Neural cell (in vitro differentiated cells): ENCODE results near the gene RPL35. TPM values are rescaled to one million over a fixed set of nuclear protein-coding genes. Genes with fewer than 3 reads are reported as not detected.

Experiments used
- H2AFZ ChIP-seq: fragments of 200-600, 300-800 bp; sonication (generic), shearing (Covaris generic); 2 replicates; pipeline ENCODE4 v1.6.0; 2014; ENCODE audit warnings: low read depth, mild to moderate bottlenecking, antibody characterized with exemption, low read length, moderate library complexity
- H3F3A ChIP-seq: fragments of 200-600 bp; shearing (Covaris generic); 2 replicates; pipeline ENCODE4 v1.6.1; 2016; ENCODE audit warnings: mild to moderate bottlenecking, moderate library complexity, mixed read lengths, antibody characterized with exemption, low read length; ENCODE audit not compliant: insufficient read depth, poor library complexity, severe bottlenecking
- H3K27ac ChIP-seq: fragments of 200-600, 300-800 bp; sonication (generic), shearing (Covaris generic); 2 replicates; pipeline ENCODE4 v1.5.1; 2014; ENCODE audit warnings: mild to moderate bottlenecking, low read length, moderate library complexity
- H3K27me3 ChIP-seq: fragments of 300-800, 200-600 bp; sonication (generic), shearing (Covaris generic); 2 replicates; pipeline ENCODE4 v1.6.0; 2014; ENCODE audit warnings: mild to moderate bottlenecking, low read depth, low read length, moderate library complexity; ENCODE audit not compliant: insufficient read depth
- H3K36me3 ChIP-seq: fragments of 300-800, 200-600 bp; sonication (generic), shearing (Covaris generic); 2 replicates; pipeline ENCODE4 v1.5.1; 2014; ENCODE audit warnings: mild to moderate bottlenecking, antibody characterized with exemption, low read length, moderate library complexity; ENCODE audit not compliant: insufficient read depth
- H3K4me2 ChIP-seq: fragments of 300-800, 200-600 bp; sonication (generic), shearing (Covaris generic); 2 replicates; pipeline ENCODE4 v1.6.0; 2014; ENCODE audit warnings: mild to moderate bottlenecking, low read length
- H3K4me3 ChIP-seq: fragments of 300-800, 200-600 bp; sonication (generic), shearing (Covaris generic); 2 replicates; pipeline ENCODE4 v1.5.1; 2014; ENCODE audit warnings: mild to moderate bottlenecking, low read length, moderate library complexity
- H3K79me2 ChIP-seq: fragments of 200-600 bp; shearing (Covaris generic); replicated peaks from 2 replicates; pipeline ENCODE4 v1.6.0; 2014; ENCODE audit warnings: mild to moderate bottlenecking, low read length, moderate library complexity; ENCODE audit not compliant: insufficient read depth
- H3K9ac ChIP-seq: fragments of 300-800, 200-600 bp; sonication (generic), shearing (Covaris generic); 2 replicates; pipeline ENCODE4 v1.6.1; 2016; ENCODE audit warnings: mild to moderate bottlenecking, low read length, mixed read lengths
- H3K9me2 ChIP-seq: fragments of 200-600 bp; shearing (Covaris generic); 2 replicates; pipeline ENCODE4 v1.6.1; 2016; ENCODE audit warnings: mild to moderate bottlenecking, low read length, mixed read lengths; ENCODE audit not compliant: insufficient read depth
- H3K9me3 ChIP-seq: fragments of 200-600, 300-800 bp; sonication (generic), shearing (Covaris generic); 2 replicates; pipeline ENCODE4 v1.6.1; 2016; ENCODE audit warnings: mild to moderate bottlenecking, mixed run types, low read length, moderate library complexity, mixed read lengths
- H4K20me1 ChIP-seq: fragments of 200-600 bp; shearing (Covaris generic); 2 replicates; pipeline ENCODE4 v1.6.1; 2016; ENCODE audit warnings: mild to moderate bottlenecking, mixed run types; ENCODE audit not compliant: insufficient read depth
- EP300 ChIP-seq: fragments of 450-650 bp; conservative IDR thresholded peaks from 2 replicates; pipeline ENCODE4 v1.6.1; 2014; ENCODE audit warnings: antibody characterized with exemption, mild to moderate bottlenecking, moderate library complexity; ENCODE audit not compliant: poor library complexity, severe bottlenecking
- EZH2 ChIP-seq: fragments of 200-600, 300-800 bp; shearing (Covaris generic), sonication (generic); IDR thresholded peaks from 2 replicates; pipeline ENCODE4 v1.6.1; 2014; ENCODE audit warnings: antibody characterized with exemption, low read length, borderline replicate concordance, mild to moderate bottlenecking; ENCODE audit not compliant: insufficient read depth, poor library complexity, severe bottlenecking
- MXI1 ChIP-seq: fragments of 450-650 bp; conservative IDR thresholded peaks from 2 replicates; pipeline ENCODE4 v1.6.1; 2014; ENCODE audit warnings: antibody characterized with exemption, mild to moderate bottlenecking; ENCODE audit not compliant: poor library complexity, severe bottlenecking
- POLR2AphosphoS5 ChIP-seq: IDR thresholded peaks from 2 replicates; pipeline ENCODE4 v1.6.1; 2012
- RAD21 ChIP-seq: fragments of 450-650 bp; conservative IDR thresholded peaks from 2 replicates; pipeline ENCODE4 v1.6.1; 2014; ENCODE audit warnings: antibody characterized with exemption, mild to moderate bottlenecking, moderate library complexity
- SMC3 ChIP-seq: fragments of 450-650 bp; conservative IDR thresholded peaks from 2 replicates; pipeline ENCODE4 v1.6.1; 2014; ENCODE audit warnings: antibody characterized with exemption, mild to moderate bottlenecking, moderate library complexity; ENCODE audit not compliant: poor library complexity
- TAF1 ChIP-seq: IDR thresholded peaks from 2 replicates; pipeline ENCODE4 v1.6.1; 2012; ENCODE audit warnings: low read depth
- polyA plus RNA-seq: library from polyadenylated mRNA; depleted of rRNA; stranded (reverse); fragments of >200 nt; gene quantifications from 2 replicates; pipeline ENCODE4 v1.2.3, GENCODE V29; 2014
- TF ChIP-seq, protein P1 (sequence below): fragments of 450-650 bp; IDR thresholded peaks from 2 replicates; pipeline ENCODE4 v1.5.1; 2014; ENCODE audit warnings: antibody characterized with exemption, mild to moderate bottlenecking, moderate library complexity; ENCODE audit not compliant: poor library complexity, severe bottlenecking
- TF ChIP-seq, protein P2 (sequence below): IDR thresholded peaks from 2 replicates; pipeline ENCODE4 v1.6.1; 2012; ENCODE audit warnings: borderline replicate concordance

The RPL35 gene
- polyA plus RNA-seq, 1 donor from 2014 or later: 2,116 TPM

DNA sequence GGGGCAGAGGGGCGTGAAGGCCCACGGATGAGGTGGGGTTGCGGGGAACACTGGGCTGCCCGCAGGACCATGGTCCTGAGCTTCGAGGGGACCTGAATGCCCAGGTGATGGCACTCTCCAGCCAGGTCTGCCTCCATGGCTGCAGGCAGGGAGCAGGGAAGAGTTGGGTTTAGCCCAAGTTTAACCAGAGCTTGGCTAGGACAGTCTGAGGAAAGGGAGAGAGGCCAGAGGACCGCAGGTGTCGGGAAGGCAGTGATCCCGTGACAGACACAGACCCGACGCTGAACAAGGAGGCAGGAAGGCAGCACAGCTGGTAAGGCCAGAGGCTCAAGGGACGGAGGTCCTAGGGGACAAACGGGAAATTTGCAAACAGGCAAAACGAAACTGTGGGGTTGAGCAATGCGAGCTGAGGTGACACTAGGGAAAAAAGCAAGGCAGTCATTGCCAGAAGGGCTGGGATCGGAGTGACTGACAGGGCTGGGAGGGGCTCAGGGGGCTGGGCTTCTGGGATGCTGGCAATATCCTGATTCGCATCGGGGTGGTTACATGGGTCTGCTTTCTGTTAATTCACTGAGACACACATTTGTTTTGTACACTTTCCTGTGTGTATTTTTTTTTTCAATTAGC, 25.2 kb upstream of the RPL35 start:
- no peak overlapping the region for H3K9ac ChIP-seq
- no peaks in the 10 kb centered on the region for H3K9me3 ChIP-seq
- no peaks in the 10 kb centered on the region for H4K20me1 ChIP-seq
- TF ChIP-seq EP300: no peak
- TF ChIP-seq POLR2AphosphoS5: no peak
- TF ChIP-seq, protein P1, sequence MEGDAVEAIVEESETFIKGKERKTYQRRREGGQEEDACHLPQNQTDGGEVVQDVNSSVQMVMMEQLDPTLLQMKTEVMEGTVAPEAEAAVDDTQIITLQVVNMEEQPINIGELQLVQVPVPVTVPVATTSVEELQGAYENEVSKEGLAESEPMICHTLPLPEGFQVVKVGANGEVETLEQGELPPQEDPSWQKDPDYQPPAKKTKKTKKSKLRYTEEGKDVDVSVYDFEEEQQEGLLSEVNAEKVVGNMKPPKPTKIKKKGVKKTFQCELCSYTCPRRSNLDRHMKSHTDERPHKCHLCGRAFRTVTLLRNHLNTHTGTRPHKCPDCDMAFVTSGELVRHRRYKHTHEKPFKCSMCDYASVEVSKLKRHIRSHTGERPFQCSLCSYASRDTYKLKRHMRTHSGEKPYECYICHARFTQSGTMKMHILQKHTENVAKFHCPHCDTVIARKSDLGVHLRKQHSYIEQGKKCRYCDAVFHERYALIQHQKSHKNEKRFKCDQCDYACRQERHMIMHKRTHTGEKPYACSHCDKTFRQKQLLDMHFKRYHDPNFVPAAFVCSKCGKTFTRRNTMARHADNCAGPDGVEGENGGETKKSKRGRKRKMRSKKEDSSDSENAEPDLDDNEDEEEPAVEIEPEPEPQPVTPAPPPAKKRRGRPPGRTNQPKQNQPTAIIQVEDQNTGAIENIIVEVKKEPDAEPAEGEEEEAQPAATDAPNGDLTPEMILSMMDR: no peak
- TF ChIP-seq MXI1: no peak
- no peaks in the 10 kb centered on the region for H3K9me2 ChIP-seq
- H3K27ac ChIP-seq: no peak overlapping the region
- H2AFZ ChIP-seq: no peak overlapping the region
- no peak overlapping the region for H3K4me2 ChIP-seq
- no peaks in the 10 kb centered on the region for H3F3A ChIP-seq
- no peak overlapping the region for H3K4me3 ChIP-seq
- no peaks in the 10 kb centered on the region for H3K27me3 ChIP-seq
- H3K36me3 ChIP-seq: peaks cover 11% of the 10 kb centered on the region
- H3K79me2 ChIP-seq: no peaks in the 10 kb centered on the region

DNA sequence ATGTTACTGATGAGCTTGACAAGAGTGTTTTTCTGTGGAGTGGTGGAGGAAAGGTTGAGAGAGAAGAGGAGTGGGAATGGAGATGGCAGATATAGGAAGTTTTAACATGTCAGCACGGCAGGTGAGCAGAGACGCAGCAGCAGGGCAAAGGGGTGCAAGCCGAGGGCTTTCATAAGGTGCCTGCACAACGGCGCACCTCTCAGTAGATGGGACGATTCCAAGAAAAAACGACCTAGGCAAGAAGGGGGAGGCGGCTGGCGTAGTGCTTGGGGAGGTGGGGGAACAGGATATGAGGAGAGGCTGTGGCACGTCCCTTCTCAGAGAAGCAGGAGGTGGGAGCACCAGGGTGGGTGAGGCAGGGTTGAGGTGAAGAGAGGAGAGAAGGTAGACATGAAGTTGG, 24.7 kb upstream of the RPL35 start:
- no peak overlapping the region for H2AFZ ChIP-seq
- no peak overlapping the region for H3K4me3 ChIP-seq
- H3K9ac ChIP-seq: no peak overlapping the region
- no peaks in the 10 kb centered on the region for H3K9me3 ChIP-seq
- H3K79me2 ChIP-seq: no peaks in the 10 kb centered on the region
- H3K36me3 ChIP-seq: peaks cover 11% of the 10 kb centered on the region
- no peaks in the 10 kb centered on the region for H4K20me1 ChIP-seq
- no peaks in the 10 kb centered on the region for H3F3A ChIP-seq
- no peaks in the 10 kb centered on the region for H3K27me3 ChIP-seq
- H3K4me2 ChIP-seq: no peak overlapping the region
- TF ChIP-seq RAD21 (no peak), SMC3 (no peak), POLR2AphosphoS5 (no peak), EZH2 (no peak), TAF1 (no peak), EP300 (no peak), MXI1 (no peak)
- TF ChIP-seq, protein P1: no peak
- TF ChIP-seq, protein P2, sequence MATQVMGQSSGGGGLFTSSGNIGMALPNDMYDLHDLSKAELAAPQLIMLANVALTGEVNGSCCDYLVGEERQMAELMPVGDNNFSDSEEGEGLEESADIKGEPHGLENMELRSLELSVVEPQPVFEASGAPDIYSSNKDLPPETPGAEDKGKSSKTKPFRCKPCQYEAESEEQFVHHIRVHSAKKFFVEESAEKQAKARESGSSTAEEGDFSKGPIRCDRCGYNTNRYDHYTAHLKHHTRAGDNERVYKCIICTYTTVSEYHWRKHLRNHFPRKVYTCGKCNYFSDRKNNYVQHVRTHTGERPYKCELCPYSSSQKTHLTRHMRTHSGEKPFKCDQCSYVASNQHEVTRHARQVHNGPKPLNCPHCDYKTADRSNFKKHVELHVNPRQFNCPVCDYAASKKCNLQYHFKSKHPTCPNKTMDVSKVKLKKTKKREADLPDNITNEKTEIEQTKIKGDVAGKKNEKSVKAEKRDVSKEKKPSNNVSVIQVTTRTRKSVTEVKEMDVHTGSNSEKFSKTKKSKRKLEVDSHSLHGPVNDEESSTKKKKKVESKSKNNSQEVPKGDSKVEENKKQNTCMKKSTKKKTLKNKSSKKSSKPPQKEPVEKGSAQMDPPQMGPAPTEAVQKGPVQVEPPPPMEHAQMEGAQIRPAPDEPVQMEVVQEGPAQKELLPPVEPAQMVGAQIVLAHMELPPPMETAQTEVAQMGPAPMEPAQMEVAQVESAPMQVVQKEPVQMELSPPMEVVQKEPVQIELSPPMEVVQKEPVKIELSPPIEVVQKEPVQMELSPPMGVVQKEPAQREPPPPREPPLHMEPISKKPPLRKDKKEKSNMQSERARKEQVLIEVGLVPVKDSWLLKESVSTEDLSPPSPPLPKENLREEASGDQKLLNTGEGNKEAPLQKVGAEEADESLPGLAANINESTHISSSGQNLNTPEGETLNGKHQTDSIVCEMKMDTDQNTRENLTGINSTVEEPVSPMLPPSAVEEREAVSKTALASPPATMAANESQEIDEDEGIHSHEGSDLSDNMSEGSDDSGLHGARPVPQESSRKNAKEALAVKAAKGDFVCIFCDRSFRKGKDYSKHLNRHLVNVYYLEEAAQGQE: no peak
- no peak overlapping the region for H3K27ac ChIP-seq
- H3K9me2 ChIP-seq: no peaks in the 10 kb centered on the region
